Measurements from ENCODE around the gene PPP1CA.

The PPP1CA gene

GRCh38 chr11:67356864-67357561 lies 44.6 kb downstream of the PPP1CA start:
- DNase-seq (ENCODE audit: low read depth in 1 of 2, low spot score in 1 of 2): peak; percentile 84 to 89

GRCh38 chr11:67356387-67356863 lies 45.2 kb downstream of the PPP1CA start:
- TF ChIP-seq REST (IDR thresholded peaks at IDR 0.05; ENCODE audit: insufficient replicate concordance, low read depth) (no peak), GABPA (IDR thresholded peaks at IDR 0.05; ENCODE audit: low read depth) (no peak), SPI1 (IDR thresholded peaks at IDR 0.05; ENCODE audit: borderline replicate concordance, low read depth) (no peak), CTCF (IDR thresholded peaks at IDR 0.05; ENCODE audit: insufficient read depth, low read length) (no peak), POLR2AphosphoS5 (IDR thresholded peaks at IDR 0.05; ENCODE audit: low read depth) (no peak)
- Histone ChIP-seq H3K27me3 (ENCODE audit: insufficient read depth, poor library complexity, severe bottlenecking) (no peaks in the 10 kb centered on the region), H3K4me3 (replicated peaks; ENCODE audit: insufficient read depth, low read length) (no peak overlapping the region), H3K27ac (replicated peaks) (peak overlapping the region; percentile 84)
- no peak for DNase-seq (ENCODE audit: low read depth in 1 of 2, low spot score in 1 of 2)

More at GRCh38 chr11:67356864-67357561, 44.6 kb downstream of the PPP1CA start:
- TF ChIP-seq CTCF (IDR thresholded peaks at IDR 0.05; ENCODE audit: insufficient read depth, low read length) (peak; percentile 93), GABPA (IDR thresholded peaks at IDR 0.05; ENCODE audit: low read depth) (no peak), POLR2AphosphoS5 (IDR thresholded peaks at IDR 0.05; ENCODE audit: low read depth) (peak; percentile 27; the same call in 1 of the 2 replicates), SPI1 (IDR thresholded peaks at IDR 0.05; ENCODE audit: borderline replicate concordance, low read depth) (peak; percentile 56; the same call in 1 of the 2 replicates)
- H3K27me3 ChIP-seq (ENCODE audit: insufficient read depth, poor library complexity, severe bottlenecking): no peaks in the 10 kb centered on the region
- peak overlapping the region; percentile 84 for H3K27ac ChIP-seq (replicated peaks)
- H3K4me3 ChIP-seq (replicated peaks; ENCODE audit: insufficient read depth, low read length): no peak overlapping the region

GRCh38 chr11:67355794-67356386 lies 45.8 kb downstream of the PPP1CA start:
- Histone ChIP-seq H3K27me3 (ENCODE audit: insufficient read depth, poor library complexity, severe bottlenecking) (no peaks in the 10 kb centered on the region), H3K27ac (replicated peaks) (peak overlapping the region; percentile 21; the same call in 1 of the 2 replicates), H3K4me3 (replicated peaks; ENCODE audit: insufficient read depth, low read length) (no peak overlapping the region)
- TF ChIP-seq POLR2AphosphoS5 (IDR thresholded peaks at IDR 0.05; ENCODE audit: low read depth) (no peak), SPI1 (IDR thresholded peaks at IDR 0.05; ENCODE audit: borderline replicate concordance, low read depth) (no peak), GABPA (IDR thresholded peaks at IDR 0.05; ENCODE audit: low read depth) (no peak), REST (IDR thresholded peaks at IDR 0.05; ENCODE audit: insufficient replicate concordance, low read depth) (no peak), CTCF (IDR thresholded peaks at IDR 0.05; ENCODE audit: insufficient read depth, low read length) (no peak)
- DNase-seq (ENCODE audit: low read depth in 1 of 2, low spot score in 1 of 2): no peak
